Sigmoid colon (tissue), 4 donors: ENCODE data around the gene UBE2E2.

ENCODE experiments used
- CTCF ChIP-seq, 4 experiments: fragments of 450-650 bp in 3 of 4; fragments of 200-600 bp in 1 of 4; IDR thresholded peaks; one replicate each; pipeline ENCODE4 v1.5.1; 2016 to 2019; ENCODE audit warnings: antibody characterized with exemption in 4 of 4, mild to moderate bottlenecking in 3 of 4, moderate library complexity in 2 of 4
- POLR2AphosphoS5 ChIP-seq, 4 donors: sonication (generic); formaldehyde crosslinking; IDR thresholded peaks; one replicate each; pipeline ENCODE4 v1.6.1; 2017; ENCODE audit warnings: antibody characterized with exemption in 4 of 4

- TF ChIP-seq CTCF (IDR thresholded peaks at IDR 0.05) (no peak), POLR2AphosphoS5 (IDR thresholded peaks at IDR 0.05) (no peak)
These were observed 411.9 kb downstream of the UBE2E2 start for GRCh38 chr3:23615068-23615467.
